HepG2 (cell line): Measurements from ENCODE around the gene XRCC1. TPM values are rescaled to one million over a fixed set of nuclear protein-coding genes. Genes with fewer than 3 reads are reported as not detected.

Experiments
- ATF7-NPFF ChIP-seq: sonication (generic); formaldehyde crosslinking; IDR thresholded peaks from 2 replicates; pipeline ENCODE4 v1.8.1; 2023; ENCODE audit warnings: mild to moderate bottlenecking, low read depth, missing genetic modification reagents, moderate library complexity
- BCL3 ChIP-seq: sonication (generic); formaldehyde crosslinking; IDR thresholded peaks from 2 replicates; pipeline ENCODE4 v1.5.1; 2020; ENCODE audit warnings: mild to moderate bottlenecking, missing genetic modification reagents, moderate library complexity
- EP300 ChIP-seq, 3 experiments: sonication (generic) in 1 of 3; formaldehyde crosslinking in 1 of 3; IDR thresholded peaks; 2 replicates each; pipeline versions ENCODE4 v1.5.1 to v1.6.1; 2011 to 2020; ENCODE audit warnings: low read depth in 2 of 3, low read length in 2 of 3, borderline replicate concordance in 1 of 3, improper control_type of control experiment in 1 of 3, mild to moderate bottlenecking in 1 of 3, missing genetic modification reagents in 1 of 3, moderate library complexity in 1 of 3
- GABPB1 ChIP-seq: IDR thresholded peaks from 2 replicates; pipeline ENCODE4 v1.6.1; 2016; ENCODE audit warnings: mild to moderate bottlenecking, missing genetic modification reagents, moderate library complexity, missing compliant biosample characterization
- KAT8 ChIP-seq: IDR thresholded peaks from 2 replicates; pipeline ENCODE4 v1.6.1; 2016; ENCODE audit warnings: missing genetic modification reagents, missing compliant biosample characterization
- MYC ChIP-seq: sonication (generic); formaldehyde crosslinking; IDR thresholded peaks from 2 replicates; pipeline ENCODE4 v1.9.0; 2021; ENCODE audit warnings: missing genetic modification reagents, borderline replicate concordance
- NAIF1 ChIP-seq: sonication (generic); formaldehyde crosslinking; IDR thresholded peaks from 2 replicates; pipeline ENCODE4 v1.5.0; 2020; ENCODE audit warnings: mild to moderate bottlenecking, missing genetic modification reagents, borderline replicate concordance
- NR0B2 ChIP-seq: sonication (generic); formaldehyde crosslinking; IDR thresholded peaks from 2 replicates; pipeline ENCODE4 v1.4.0; 2020; ENCODE audit warnings: mild to moderate bottlenecking, missing genetic modification reagents
- POLR2A ChIP-seq, 2 experiments: IDR thresholded peaks; 2 replicates each; pipeline ENCODE4 v1.6.1; 2011; ENCODE audit warnings: low read depth in 2 of 2, low read length in 2 of 2, mild to moderate bottlenecking in 1 of 2, moderate library complexity in 1 of 2; ENCODE audit not compliant: insufficient read depth in 1 of 2
- SP4 ChIP-seq: sonication (generic); formaldehyde crosslinking; IDR thresholded peaks from 2 replicates; pipeline ENCODE4 v1.8.1; 2023; ENCODE audit warnings: mild to moderate bottlenecking, missing genetic modification reagents
- ZNF136 ChIP-seq: sonication (generic); formaldehyde crosslinking; IDR thresholded peaks from 2 replicates; pipeline ENCODE4 v1.8.1; 2022; ENCODE audit warnings: low read depth, mild to moderate bottlenecking, moderate library complexity, missing genetic modification reagents
- ZNF274 ChIP-seq: sonication (generic); formaldehyde crosslinking; IDR thresholded peaks from 2 replicates; pipeline ENCODE4 v1.5.1; 2020; ENCODE audit warnings: mild to moderate bottlenecking, missing genetic modification reagents
- ZNF563 ChIP-seq: sonication (generic); formaldehyde crosslinking; IDR thresholded peaks from 2 replicates; pipeline ENCODE4 v1.8.0; 2022; ENCODE audit warnings: mild to moderate bottlenecking, moderate library complexity, missing genetic modification reagents
- ZNF709 ChIP-seq: sonication (generic); formaldehyde crosslinking; IDR thresholded peaks from 2 replicates; pipeline ENCODE4 v1.5.0; 2020; ENCODE audit warnings: mild to moderate bottlenecking, missing genetic modification reagents
- ZNF776 ChIP-seq: sonication (generic); formaldehyde crosslinking; IDR thresholded peaks from 2 replicates; pipeline ENCODE4 v1.4.0; 2020; ENCODE audit warnings: mild to moderate bottlenecking, missing genetic modification reagents
- ZNF788 ChIP-seq: sonication (generic); formaldehyde crosslinking; IDR thresholded peaks from 2 replicates; pipeline ENCODE4 v1.5.0; 2020; ENCODE audit warnings: mild to moderate bottlenecking, missing genetic modification reagents, borderline replicate concordance
- ZSCAN20 ChIP-seq: sonication (generic); formaldehyde crosslinking; IDR thresholded peaks from 2 replicates; pipeline ENCODE4 v1.4.0; 2020; ENCODE audit warnings: missing genetic modification reagents, mild to moderate bottlenecking, borderline replicate concordance
- polyA plus RNA-seq, 8 experiments: library from polyadenylated mRNA; depleted of rRNA in 3 of 8; stranded (reverse) in 7 of 8; unstranded in 1 of 8; fragments of >200 nt; fragmentation: Illumina TruSeq in 4 of 8; extraction: Trizol in 4 of 8; gene quantifications; 2 replicates each; pipeline versions ENCODE4 v1.2.1 to v1.2.3, GENCODE V29; 2011 to 2016; ENCODE audit warnings: low read depth in 4 of 8, missing spikeins in 1 of 8, mixed read lengths in 1 of 8; ENCODE audit not compliant: insufficient read depth in 1 of 8
- total RNA-seq, 5 experiments: library from RNA; depleted of rRNA; stranded (reverse); fragments of >200 nt; fragmentation: Illumina TruSeq; extraction: Trizol; gene quantifications; 2 replicates each; pipeline ENCODE4 v1.2.3, GENCODE V29; 2016; ENCODE audit warnings: low read depth in 1 of 5
- TF ChIP-seq, protein P1 (sequence below): IDR thresholded peaks from 2 replicates; pipeline ENCODE4 v1.6.1; 2016; ENCODE audit warnings: mild to moderate bottlenecking
- TF ChIP-seq, protein P2 (sequence below), 2 experiments: IDR thresholded peaks; 2 replicates each; pipeline ENCODE4 v1.6.1; 2011 to 2012; ENCODE audit warnings: low read length in 2 of 2, borderline replicate concordance in 1 of 2, low read depth in 1 of 2, mild to moderate bottlenecking in 1 of 2, moderate library complexity in 1 of 2

XRCC1 gene
- total and polyA plus RNA-seq, 2 of the 13 experiments (the other 11 are each of a cell fraction or from before 2014, with no cell fraction given) = 24.7 to 26.3 TPM

DNA sequence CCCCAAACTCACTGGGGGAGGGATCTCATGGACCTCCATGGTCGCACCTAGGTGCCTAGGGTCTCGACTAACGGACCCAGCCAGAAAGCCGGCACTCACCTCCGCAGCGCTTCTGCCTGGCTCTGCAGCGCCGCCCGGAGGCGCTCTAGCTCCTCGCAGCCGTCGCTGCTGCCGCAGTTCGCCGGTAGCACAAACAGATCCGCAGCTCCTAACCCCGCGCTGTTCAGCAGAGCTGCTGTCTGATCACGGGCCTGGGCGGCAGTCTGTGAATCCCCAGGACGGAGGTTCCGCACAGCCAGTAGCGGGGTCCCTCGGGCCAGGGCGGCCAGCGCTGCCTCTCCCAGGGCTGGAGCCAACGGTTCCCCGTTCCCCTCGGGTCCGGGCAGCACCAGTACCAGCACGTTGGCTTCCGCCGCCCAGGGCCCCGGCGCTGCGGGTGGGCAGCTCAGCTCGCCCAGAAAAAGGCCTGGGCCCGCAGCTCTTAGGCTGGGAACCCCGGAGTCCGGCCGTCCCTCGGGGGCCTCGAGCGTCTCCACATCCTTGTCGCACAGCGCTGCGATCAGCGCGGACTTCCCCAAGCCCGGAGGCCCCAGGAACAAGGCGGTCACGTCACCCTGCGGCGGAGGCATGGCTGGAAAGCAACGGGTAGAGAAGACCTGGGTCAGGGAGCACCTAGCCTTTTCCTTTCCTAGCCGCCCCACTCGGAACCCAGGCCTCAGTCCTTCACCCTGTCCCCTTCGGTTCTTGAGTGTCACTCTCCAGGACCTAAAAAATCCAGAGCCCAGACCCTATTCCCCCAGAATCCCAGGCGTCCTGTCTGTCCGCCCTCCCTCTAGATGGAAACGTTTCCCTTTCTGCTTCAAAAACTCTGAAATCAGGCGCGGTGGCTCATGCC lies 19.6 kb upstream of the XRCC1 start (continued):
- TF ChIP-seq BCL3 (peak; percentile 69; the same call in 1 of the 2 replicates), SP4 (0 out of 2 replicates have a peak, but pooled peaks have one; percentile 29), GABPB1 (CRISPR knock-in tag) (peak; percentile 60; the same call in 1 of the 2 replicates), ZSCAN20 (CRISPR knock-in tag) (no peak), KAT8 (peak; percentile 40; the same call in 1 of the 2 replicates), ZNF563 (CRISPR knock-in tag) (0 out of 2 replicates have a peak, but pooled peaks have one; percentile 47), ZNF274 (CRISPR knock-in tag) (no peak), ZNF709 (CRISPR knock-in tag) (no peak), POLR2A (IDR thresholded peaks at IDR 0.05; ENCODE audit: insufficient read depth in 1 of 2, low read depth in 2 of 2, low read length in 2 of 2) (0 out of 4 replicates have a peak, but pooled peaks of 1 of the 2 experiments have one; percentile 26), ZNF776 (CRISPR knock-in tag) (peak; percentile 52; the same call in 1 of the 2 replicates), EP300 (IDR thresholded peaks at IDR 0.05; ENCODE audit: low read depth in 2 of 2, low read length in 2 of 2) (no peak), EP300 (CRISPR knock-in tag; IDR thresholded peaks at IDR 0.05; ENCODE audit: borderline replicate concordance) (no peak), ZNF136 (0 out of 2 replicates have a peak, but pooled peaks have one; percentile 41), ATF7-NPFF (CRISPR knock-in tag) (peak; percentile 64; the same call in 1 of the 2 replicates), NR0B2 (CRISPR knock-in tag) (peak; percentile 43; the same call in 1 of the 2 replicates), NAIF1 (CRISPR knock-in tag) (no peak), MYC (CRISPR knock-in tag) (peak; percentile 61; the same call in 1 of the 2 replicates), ZNF788 (CRISPR knock-in tag) (peak; percentile 33; the same call in 1 of the 2 replicates)
- TF ChIP-seq, protein P1, sequence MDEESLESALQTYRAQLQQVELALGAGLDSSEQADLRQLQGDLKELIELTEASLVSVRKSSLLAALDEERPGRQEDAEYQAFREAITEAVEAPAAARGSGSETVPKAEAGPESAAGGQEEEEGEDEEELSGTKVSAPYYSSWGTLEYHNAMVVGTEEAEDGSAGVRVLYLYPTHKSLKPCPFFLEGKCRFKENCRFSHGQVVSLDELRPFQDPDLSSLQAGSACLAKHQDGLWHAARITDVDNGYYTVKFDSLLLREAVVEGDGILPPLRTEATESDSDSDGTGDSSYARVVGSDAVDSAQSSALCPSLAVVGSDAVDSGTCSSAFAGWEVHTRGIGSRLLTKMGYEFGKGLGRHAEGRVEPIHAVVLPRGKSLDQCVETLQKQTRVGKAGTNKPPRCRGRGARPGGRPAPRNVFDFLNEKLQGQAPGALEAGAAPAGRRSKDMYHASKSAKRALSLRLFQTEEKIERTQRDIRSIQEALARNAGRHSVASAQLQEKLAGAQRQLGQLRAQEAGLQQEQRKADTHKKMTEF (CRISPR knock-in tag) = no peak
- TF ChIP-seq, protein P2, sequence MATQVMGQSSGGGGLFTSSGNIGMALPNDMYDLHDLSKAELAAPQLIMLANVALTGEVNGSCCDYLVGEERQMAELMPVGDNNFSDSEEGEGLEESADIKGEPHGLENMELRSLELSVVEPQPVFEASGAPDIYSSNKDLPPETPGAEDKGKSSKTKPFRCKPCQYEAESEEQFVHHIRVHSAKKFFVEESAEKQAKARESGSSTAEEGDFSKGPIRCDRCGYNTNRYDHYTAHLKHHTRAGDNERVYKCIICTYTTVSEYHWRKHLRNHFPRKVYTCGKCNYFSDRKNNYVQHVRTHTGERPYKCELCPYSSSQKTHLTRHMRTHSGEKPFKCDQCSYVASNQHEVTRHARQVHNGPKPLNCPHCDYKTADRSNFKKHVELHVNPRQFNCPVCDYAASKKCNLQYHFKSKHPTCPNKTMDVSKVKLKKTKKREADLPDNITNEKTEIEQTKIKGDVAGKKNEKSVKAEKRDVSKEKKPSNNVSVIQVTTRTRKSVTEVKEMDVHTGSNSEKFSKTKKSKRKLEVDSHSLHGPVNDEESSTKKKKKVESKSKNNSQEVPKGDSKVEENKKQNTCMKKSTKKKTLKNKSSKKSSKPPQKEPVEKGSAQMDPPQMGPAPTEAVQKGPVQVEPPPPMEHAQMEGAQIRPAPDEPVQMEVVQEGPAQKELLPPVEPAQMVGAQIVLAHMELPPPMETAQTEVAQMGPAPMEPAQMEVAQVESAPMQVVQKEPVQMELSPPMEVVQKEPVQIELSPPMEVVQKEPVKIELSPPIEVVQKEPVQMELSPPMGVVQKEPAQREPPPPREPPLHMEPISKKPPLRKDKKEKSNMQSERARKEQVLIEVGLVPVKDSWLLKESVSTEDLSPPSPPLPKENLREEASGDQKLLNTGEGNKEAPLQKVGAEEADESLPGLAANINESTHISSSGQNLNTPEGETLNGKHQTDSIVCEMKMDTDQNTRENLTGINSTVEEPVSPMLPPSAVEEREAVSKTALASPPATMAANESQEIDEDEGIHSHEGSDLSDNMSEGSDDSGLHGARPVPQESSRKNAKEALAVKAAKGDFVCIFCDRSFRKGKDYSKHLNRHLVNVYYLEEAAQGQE (IDR thresholded peaks at IDR 0.05; ENCODE audit: borderline replicate concordance in 1 of 2, low read depth in 1 of 2, low read length in 2 of 2) = no peak
